HEK293 (cell line): ENCODE measurements around the gene JAML.
A peak's percentile ranks its signal among the peaks of the same experiment; 100 is the strongest.

Source experiments
- CTCF ChIP-seq: fragments of 450-650 bp; formaldehyde crosslinking; IDR thresholded peaks from 2 replicates; pipeline ENCODE4 v1.5.1; 2016; ENCODE audit warnings: missing biosample characterization, missing genetic modification characterization
- WT1 ChIP-seq: fragments of 450-650 bp; formaldehyde crosslinking; IDR thresholded peaks from 2 replicates; pipeline ENCODE4 v1.5.1; 2016; ENCODE audit warnings: missing biosample characterization, missing genetic modification characterization
- YY1 ChIP-seq: fragments of 450-650 bp; formaldehyde crosslinking; IDR thresholded peaks from 2 replicates; pipeline ENCODE4 v1.5.1; 2018; ENCODE audit warnings: missing biosample characterization, missing genetic modification characterization
- YY2 ChIP-seq: fragments of 450-650 bp; formaldehyde crosslinking; IDR thresholded peaks from 2 replicates; pipeline ENCODE4 v1.5.1; 2016; ENCODE audit warnings: missing biosample characterization, missing genetic modification characterization
- ZNF121 ChIP-seq: fragments of 450-650 bp; formaldehyde crosslinking; IDR thresholded peaks from 2 replicates; pipeline ENCODE4 v1.5.1; 2016; ENCODE audit warnings: missing biosample characterization, missing genetic modification characterization
- ZNF18 ChIP-seq: fragments of 450-650 bp; formaldehyde crosslinking; IDR thresholded peaks from 2 replicates; pipeline ENCODE4 v1.5.1; 2016; ENCODE audit warnings: missing biosample characterization, missing genetic modification characterization
- ZNF214 ChIP-seq: fragments of 450-650 bp; formaldehyde crosslinking; IDR thresholded peaks from 2 replicates; pipeline ENCODE4 v1.5.1; 2017; ENCODE audit warnings: missing biosample characterization, mild to moderate bottlenecking, missing genetic modification characterization, borderline replicate concordance
- ZNF248 ChIP-seq: fragments of 450-650 bp; formaldehyde crosslinking; IDR thresholded peaks from 2 replicates; pipeline ENCODE4 v1.5.1; 2017; ENCODE audit warnings: missing biosample characterization, missing genetic modification characterization
- ZNF610 ChIP-seq: fragments of 450-650 bp; formaldehyde crosslinking; IDR thresholded peaks from 2 replicates; pipeline ENCODE4 v1.5.1; 2016; ENCODE audit warnings: missing biosample characterization, missing genetic modification characterization, borderline replicate concordance

- TF ChIP-seq CTCF (tag by site-specific recombination) (peak; percentile 54), ZNF248 (tag by site-specific recombination) (no peak), YY2 (tag by site-specific recombination) (no peak), ZNF121 (tag by site-specific recombination) (no peak), YY1 (tag by site-specific recombination) (no peak), WT1 (tag by site-specific recombination) (no peak), ZNF610 (tag by site-specific recombination) (no peak), ZNF214 (no peak), ZNF18 (tag by site-specific recombination) (no peak)
Measured at GRCh38 chr11:118198370-118198769, 26.4 kb downstream of the JAML start.
